RWPE2 (cell line): Measurements from ENCODE around the gene FAM78A.
"Not testable (repeated sequence)": the region's sequence is repeated elsewhere in the genome, so short reads cannot be mapped to it uniquely, and the experiment has no call there.

ENCODE experiments used
- ATAC-seq: fragments of 200-7000 bp; cut with Tn5 transposase; 3 replicates; pipeline ENCODE4 v1.9.1; 2021; ENCODE audit warnings: low read depth
- DNase-seq: peaks from one replicate; pipeline ENCODE4 v3.0.0-alpha.2; 2020; ENCODE audit warnings: low spot score
- H3K27ac ChIP-seq: fragments of 450-650 bp; 2 replicates; pipeline ENCODE4 v1.5.1; 2017; ENCODE audit warnings: mild to moderate bottlenecking; ENCODE audit not compliant: poor library complexity, severe bottlenecking
- H3K27me3 ChIP-seq: fragments of 250-450 bp; sonication (Bioruptor Pico); 2 replicates; pipeline ENCODE4 v1.5.1; 2021; ENCODE audit warnings: mild to moderate bottlenecking, moderate library complexity; ENCODE audit not compliant: insufficient read depth, poor library complexity, severe bottlenecking
- H3K36me3 ChIP-seq: fragments of 250-450 bp; sonication (Bioruptor Pico); 2 replicates; pipeline ENCODE4 v1.5.1; 2020; ENCODE audit warnings: low read depth, mild to moderate bottlenecking, moderate library complexity
- H3K4me1 ChIP-seq: fragments of 250-450 bp; sonication (Bioruptor Pico); 2 replicates; pipeline ENCODE4 v1.5.1; 2021; ENCODE audit warnings: mild to moderate bottlenecking, moderate library complexity; ENCODE audit not compliant: insufficient read depth, poor library complexity, severe bottlenecking
- H3K4me3 ChIP-seq: fragments of 250-450 bp; sonication (Bioruptor Pico); 2 replicates; pipeline ENCODE4 v1.5.1; 2021; ENCODE audit warnings: mild to moderate bottlenecking, moderate library complexity; ENCODE audit not compliant: severe bottlenecking
- H3K9me3 ChIP-seq: fragments of 250-450 bp; sonication (Bioruptor Pico); 2 replicates; pipeline ENCODE4 v1.5.1; 2021; ENCODE audit warnings: mild to moderate bottlenecking, moderate library complexity; ENCODE audit not compliant: severe bottlenecking
- CTCF ChIP-seq: fragments of 450-650 bp; IDR thresholded peaks from one replicate; pipeline ENCODE4 v1.5.1; 2017; ENCODE audit warnings: mild to moderate bottlenecking, moderate library complexity; ENCODE audit not compliant: poor library complexity, severe bottlenecking

FAM78A gene

GRCh38 chr9:131253891-131254491, 22.3 kb downstream of the FAM78A start:
- Histone ChIP-seq H3K36me3 (no peaks in the 10 kb centered on the region), H3K27ac (no peak overlapping the region), H3K9me3 (peaks cover 7% of the 10 kb centered on the region), H3K4me1 (peaks cover 8% of the 10 kb centered on the region), H3K27me3 (no peaks in the 10 kb centered on the region), H3K4me3 (no peak overlapping the region)
- no peak for TF ChIP-seq CTCF
- ATAC-seq (no peak), DNase-seq (no peak)

GRCh38 chr9:131252120-131252519, 24.2 kb downstream of the FAM78A start:
- Histone ChIP-seq H3K36me3 (no peaks in the 10 kb centered on the region), H3K4me1 (peaks cover 8% of the 10 kb centered on the region), H3K9me3 (peaks cover 7% of the 10 kb centered on the region), H3K27me3 (no peaks in the 10 kb centered on the region), H3K27ac (no peak overlapping the region), H3K4me3 (no peak overlapping the region)
- DNase-seq (no peak), ATAC-seq (no peak)
- TF ChIP-seq CTCF, result no peak

- no peak for TF ChIP-seq CTCF
- DNase-seq (no peak), ATAC-seq (no peak)
- H3K4me3 ChIP-seq, result no peak overlapping the region
- no peaks in the 10 kb centered on the region for H3K27me3 ChIP-seq
- no peaks in the 10 kb centered on the region for H3K4me1 ChIP-seq
- H3K9me3 ChIP-seq, result peaks cover 9% of the 10 kb centered on the region
- no peaks in the 10 kb centered on the region for H3K36me3 ChIP-seq
- H3K27ac ChIP-seq, result no peak overlapping the region
Observed at GRCh38 chr9:131246618-131247017, 29.7 kb downstream of the FAM78A start.

GRCh38 chr9:131244331-131244730, 32.0 kb downstream of the FAM78A start:
- not testable (repeated sequence) for H3K4me1 ChIP-seq, H3K9me3 ChIP-seq, H3K27me3 ChIP-seq, H3K27ac ChIP-seq, H3K4me3 ChIP-seq, H3K36me3 ChIP-seq, ATAC-seq, DNase-seq

GRCh38 chr9:131240047-131240921, 36.0 kb downstream of the FAM78A start:
- peak; percentile 37 for DNase-seq
- TF ChIP-seq CTCF, result no peak
- H3K36me3 ChIP-seq, result no peaks in the 10 kb centered on the region
- no peak overlapping the region for H3K4me3 ChIP-seq
- peaks cover 4% of the 10 kb centered on the region for H3K9me3 ChIP-seq
- H3K4me1 ChIP-seq, result no peaks in the 10 kb centered on the region
- H3K27ac ChIP-seq, result no peak overlapping the region
- H3K27me3 ChIP-seq, result no peaks in the 10 kb centered on the region
- ATAC-seq, result no peak
